ENCODE measurements around the gene SORCS2.
"Not testable (repeated sequence)": the region's sequence is repeated elsewhere in the genome, so short reads cannot be mapped to it uniquely, and the experiment has no call there.

Gene SORCS2

DNA sequence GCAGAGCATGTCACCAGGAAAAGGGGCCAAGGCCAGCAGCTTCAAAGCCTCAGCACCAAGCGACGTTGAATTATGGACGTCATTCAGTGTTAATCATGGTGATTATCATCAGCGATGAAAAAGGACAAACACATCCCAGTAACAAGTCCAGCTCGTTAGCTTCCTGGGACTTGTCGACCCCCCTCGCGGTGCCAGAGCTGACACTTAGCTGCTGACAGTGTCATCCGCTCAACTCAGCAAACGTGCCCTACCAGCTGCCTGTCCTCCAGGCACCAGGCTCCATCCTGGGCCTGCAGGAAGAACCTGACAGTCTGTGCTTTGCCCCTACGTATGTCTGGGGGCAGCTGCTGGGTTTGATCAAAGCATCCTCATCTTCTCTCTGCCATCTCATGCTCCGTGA, 379.4 kb downstream of the SORCS2 start:
- TF ChIP-seq, protein P1, sequence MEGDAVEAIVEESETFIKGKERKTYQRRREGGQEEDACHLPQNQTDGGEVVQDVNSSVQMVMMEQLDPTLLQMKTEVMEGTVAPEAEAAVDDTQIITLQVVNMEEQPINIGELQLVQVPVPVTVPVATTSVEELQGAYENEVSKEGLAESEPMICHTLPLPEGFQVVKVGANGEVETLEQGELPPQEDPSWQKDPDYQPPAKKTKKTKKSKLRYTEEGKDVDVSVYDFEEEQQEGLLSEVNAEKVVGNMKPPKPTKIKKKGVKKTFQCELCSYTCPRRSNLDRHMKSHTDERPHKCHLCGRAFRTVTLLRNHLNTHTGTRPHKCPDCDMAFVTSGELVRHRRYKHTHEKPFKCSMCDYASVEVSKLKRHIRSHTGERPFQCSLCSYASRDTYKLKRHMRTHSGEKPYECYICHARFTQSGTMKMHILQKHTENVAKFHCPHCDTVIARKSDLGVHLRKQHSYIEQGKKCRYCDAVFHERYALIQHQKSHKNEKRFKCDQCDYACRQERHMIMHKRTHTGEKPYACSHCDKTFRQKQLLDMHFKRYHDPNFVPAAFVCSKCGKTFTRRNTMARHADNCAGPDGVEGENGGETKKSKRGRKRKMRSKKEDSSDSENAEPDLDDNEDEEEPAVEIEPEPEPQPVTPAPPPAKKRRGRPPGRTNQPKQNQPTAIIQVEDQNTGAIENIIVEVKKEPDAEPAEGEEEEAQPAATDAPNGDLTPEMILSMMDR (conservative IDR thresholded peaks at IDR 0.05; ENCODE audit: low read depth) = no peak
- ChIA-PET POLR2A (ENCODE audit: low non-redundant PET) (no interaction called here), CTCF (no interaction called here)
- no peak overlapping the region for H3K27ac ChIP-seq
- no peak for DNase-seq (ENCODE audit: low spot score)

DNA sequence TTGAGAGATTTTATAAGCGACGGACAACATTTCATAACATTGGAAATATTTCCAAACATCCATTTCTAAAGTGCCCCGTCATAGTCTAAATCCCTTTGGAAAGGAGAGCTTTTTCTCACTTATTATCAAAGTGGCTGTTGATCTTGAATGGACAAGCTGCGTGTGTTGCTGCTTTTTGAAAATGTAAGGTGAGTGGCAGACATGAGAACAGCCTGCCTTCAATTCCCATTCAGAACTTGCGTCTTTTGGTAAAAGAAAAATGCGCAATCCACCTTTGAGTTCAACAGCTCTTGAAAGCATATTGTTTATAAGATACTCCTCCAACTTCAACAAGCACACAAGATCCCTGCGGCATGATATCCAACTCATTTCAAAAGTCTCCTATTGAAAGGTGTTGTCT, 380.6 kb downstream of the SORCS2 start:
- POLR2A ChIA-PET (ENCODE audit: low non-redundant PET) = no interaction called here
- TF ChIP-seq, protein P1 (conservative IDR thresholded peaks at IDR 0.05; ENCODE audit: low read depth) = no peak
- no peak overlapping the region for H3K27ac ChIP-seq
- no peak for DNase-seq (ENCODE audit: low spot score)
- CTCF ChIA-PET = no interaction called here

DNA sequence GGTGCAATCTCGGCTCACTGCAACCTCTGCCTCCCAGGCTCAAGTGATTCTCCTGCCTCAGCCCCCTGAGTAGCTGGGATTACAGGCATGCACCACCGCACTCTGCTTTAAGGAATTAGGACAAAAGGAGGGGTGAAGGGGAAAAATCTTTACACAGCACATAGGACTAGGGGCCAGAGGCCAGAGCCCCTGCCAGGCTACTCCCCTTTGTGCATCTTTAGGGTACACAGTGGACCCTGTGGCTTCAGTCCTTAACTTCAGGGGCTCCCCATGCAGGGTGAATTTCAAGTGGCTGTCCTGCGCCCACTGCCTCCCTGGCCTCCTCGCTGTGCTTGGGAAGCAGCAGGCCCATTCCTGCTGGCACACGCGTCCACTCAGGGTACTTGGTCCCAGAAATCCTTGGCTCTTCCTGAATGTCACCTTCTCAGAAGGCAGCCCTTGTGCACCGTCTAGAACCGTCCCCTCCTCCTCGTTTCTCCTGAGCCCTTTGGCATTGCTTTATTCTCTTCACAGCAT, 381.3 kb downstream of the SORCS2 start:
- H3K27ac ChIP-seq = no peak overlapping the region
- TF ChIP-seq, protein P1 (conservative IDR thresholded peaks at IDR 0.05; ENCODE audit: low read depth) = no peak
- ChIA-PET POLR2A (ENCODE audit: low non-redundant PET) (interaction anchor here (0.7 kb wide), 1 partner anchor 36 kb away, joined by 10 read pairs; no protein-coding TSS in a partner anchor), CTCF (no interaction called here)
- no peak for DNase-seq (ENCODE audit: low spot score)

DNA sequence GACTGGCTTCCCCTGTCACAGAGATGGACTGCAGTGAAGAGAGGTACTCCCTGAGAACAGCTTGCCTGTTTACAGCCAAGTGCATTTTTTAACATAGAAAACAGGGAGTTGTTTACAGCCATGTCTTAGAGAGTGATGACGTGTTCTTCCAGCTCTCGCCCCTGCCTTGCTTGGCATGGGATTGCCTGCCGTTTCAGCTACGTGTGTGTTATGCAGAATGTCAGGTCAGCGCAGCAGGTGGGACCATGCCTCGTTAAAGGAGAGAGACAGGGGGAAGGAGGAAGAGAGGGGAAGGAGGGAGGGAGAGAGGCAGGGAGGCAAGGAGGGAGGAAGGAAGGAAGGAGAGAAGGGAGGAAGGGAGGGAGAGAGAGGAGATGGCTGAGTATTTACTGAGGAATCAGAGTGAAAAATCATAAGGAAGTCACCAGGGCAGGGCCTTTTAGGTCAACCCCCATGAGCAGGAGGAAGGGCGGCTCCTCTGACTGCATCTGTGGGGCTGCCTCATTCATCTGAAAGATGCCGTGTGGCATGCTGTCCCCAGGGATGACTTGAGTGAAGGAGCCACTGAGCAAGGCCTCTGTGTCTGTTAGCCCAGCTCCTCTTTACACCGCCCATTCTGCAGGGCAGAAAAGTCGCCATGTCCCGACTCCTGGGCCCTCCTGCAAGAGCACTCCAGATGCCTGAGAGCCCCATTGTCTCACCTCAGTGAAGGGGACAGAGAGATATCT, 382.1 kb downstream of the SORCS2 start:
- ChIA-PET CTCF (no interaction called here), POLR2A (ENCODE audit: low non-redundant PET) (interaction anchor here (0.7 kb wide), 1 partner anchor 37 kb away, joined by 10 read pairs; no protein-coding TSS in a partner anchor)
- no peak overlapping the region for H3K27ac ChIP-seq
- no peak for DNase-seq (ENCODE audit: low spot score)
- TF ChIP-seq, protein P1 (conservative IDR thresholded peaks at IDR 0.05; ENCODE audit: low read depth) = no peak

DNA sequence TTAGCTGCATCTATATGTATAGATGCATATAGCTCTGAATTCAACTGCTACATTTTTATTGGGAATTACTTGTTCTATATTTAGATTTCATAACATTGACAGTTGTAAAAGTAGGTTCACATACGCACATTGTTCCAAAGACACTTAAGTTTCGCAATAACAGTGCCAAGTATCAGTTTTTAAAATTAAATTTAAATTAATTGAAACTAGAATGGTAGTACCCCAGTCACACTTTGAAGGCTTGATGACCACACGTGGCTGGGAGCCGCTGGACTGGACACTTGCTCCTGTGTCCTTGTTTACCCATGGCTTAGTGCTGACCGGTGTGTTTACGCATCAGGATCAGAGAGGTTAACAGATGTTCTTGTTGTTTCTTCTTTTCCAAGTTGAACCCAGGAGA, 383.1 kb downstream of the SORCS2 start:
- TF ChIP-seq, protein P1 (conservative IDR thresholded peaks at IDR 0.05; ENCODE audit: low read depth) = no peak
- H3K27ac ChIP-seq = no peak overlapping the region
- ChIA-PET CTCF (no interaction called here), POLR2A (ENCODE audit: low non-redundant PET) (no interaction called here)
- no peak for DNase-seq (ENCODE audit: low spot score)

DNA sequence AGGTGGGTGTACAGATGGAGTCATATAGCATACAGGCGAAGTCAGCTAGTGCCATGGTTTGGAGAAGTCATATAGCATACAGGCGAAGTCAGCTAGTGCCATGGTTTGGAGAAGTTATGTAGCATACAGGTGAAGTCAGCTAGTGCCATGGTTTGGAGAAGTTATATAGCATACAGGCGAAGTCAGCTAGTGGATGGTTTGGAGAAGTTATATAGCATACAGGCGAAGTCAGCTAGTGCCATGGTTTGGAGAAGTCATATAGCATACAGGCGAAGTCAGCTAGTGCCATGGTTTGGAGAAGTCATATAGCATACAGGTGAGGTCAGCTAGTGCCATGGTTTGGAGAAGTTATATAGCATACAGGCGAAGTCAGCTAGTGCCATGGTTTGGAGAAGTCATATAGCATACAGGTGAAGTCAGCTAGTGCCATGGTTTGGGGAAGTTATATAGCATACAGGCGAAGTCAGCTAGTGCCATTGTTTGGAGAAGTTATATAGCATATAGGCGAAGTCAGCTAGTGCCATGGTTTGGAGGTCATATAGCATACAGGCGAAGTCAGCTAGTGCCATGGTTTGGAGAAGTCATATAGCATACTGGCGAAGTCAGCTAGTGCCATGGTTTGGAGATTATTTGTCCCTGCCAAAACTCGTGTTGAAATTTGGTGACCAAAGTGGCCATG, 385.2 kb downstream of the SORCS2 start:
- CTCF ChIA-PET; H3K27ac ChIP-seq; POLR2A ChIA-PET (ENCODE audit: low non-redundant PET); DNase-seq (ENCODE audit: low spot score): not testable (repeated sequence)

DNA sequence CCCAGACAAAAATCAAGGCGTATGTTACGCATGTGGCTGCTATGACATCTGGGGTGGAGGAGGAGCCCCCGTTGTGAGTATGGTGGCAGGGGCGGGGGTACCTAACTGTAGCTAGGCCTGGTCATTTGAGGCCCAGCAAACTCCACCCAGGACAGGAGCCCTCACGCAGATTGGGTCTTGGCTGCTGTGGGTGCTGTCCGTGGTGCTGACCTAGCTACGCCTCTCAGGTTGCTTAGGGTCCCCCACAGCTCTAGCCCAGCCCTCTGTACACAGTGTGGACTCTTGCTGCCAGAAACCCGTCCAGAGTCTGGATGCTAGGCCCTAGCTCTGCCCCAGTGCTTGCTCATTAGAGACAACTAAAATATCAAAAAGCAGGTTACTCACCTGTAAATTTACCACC, 389.1 kb downstream of the SORCS2 start:
- TF ChIP-seq, protein P1 (conservative IDR thresholded peaks at IDR 0.05; ENCODE audit: low read depth) = no peak
- H3K27ac ChIP-seq = no peak overlapping the region
- ChIA-PET POLR2A (ENCODE audit: low non-redundant PET) (no interaction called here), CTCF (no interaction called here)
- peak; percentile 17 for DNase-seq (ENCODE audit: low spot score)

All from RWPE1 (cell line).